HT-29 (cell line): ENCODE measurements around the gene CACNB4. TPM values are rescaled to one million over a fixed set of nuclear protein-coding genes. Genes with fewer than 3 reads are reported as not detected.
A peak's percentile ranks its signal among the peaks of the same experiment; 100 is the strongest.
"Not testable (repeated sequence)": the region's sequence is repeated elsewhere in the genome, so short reads cannot be mapped to it uniquely, and the experiment has no call there.

Experiments used
- DNase-seq: peaks from one replicate; pipeline ENCODE4 v3.0.0-alpha.2; 2015; ENCODE audit warnings: low spot score
- total RNA-seq: library from RNA; depleted of rRNA; stranded (reverse); fragments of >200 nt; shearing (Covaris generic); gene quantifications from 2 replicates; pipeline ENCODE4 v1.2.3, GENCODE V29; 2014

Gene CACNB4
- total RNA-seq, 1 experiment from 2014 or later: 0.13 TPM

GRCh38 chr2:151945186-151945585 is 153.7 kb downstream of the CACNB4 start:
- DNase-seq: no peak

GRCh38 chr2:151943461-151943860 is 155.4 kb downstream of the CACNB4 start:
- DNase-seq: no peak

- DNase-seq: not testable (repeated sequence)
Observed at GRCh38 chr2:151942540-151943205, 156.2 kb downstream of the CACNB4 start.

- DNase-seq: no peak
Observed at GRCh38 chr2:151937966-151938365, 160.9 kb downstream of the CACNB4 start.

- DNase-seq: no peak
Observed at GRCh38 chr2:151936626-151937025, 162.2 kb downstream of the CACNB4 start.

- no peak for DNase-seq
Observed at GRCh38 chr2:151933266-151933804, 165.5 kb downstream of the CACNB4 start.

GRCh38 chr2:151931756-151932155 is 167.1 kb downstream of the CACNB4 start:
- no peak for DNase-seq

GRCh38 chr2:151931030-151931611 is 167.7 kb downstream of the CACNB4 start:
- no peak for DNase-seq

GRCh38 chr2:151930042-151930441 is 168.8 kb downstream of the CACNB4 start:
- no peak for DNase-seq

GRCh38 chr2:151928380-151928779 is 170.5 kb downstream of the CACNB4 start:
- DNase-seq: no peak

- DNase-seq: no peak
Observed at GRCh38 chr2:151927501-151928221, 171.2 kb downstream of the CACNB4 start.

- DNase-seq: peak; percentile 39
Observed at GRCh38 chr2:151922845-151923666, 175.8 kb downstream of the CACNB4 start.

GRCh38 chr2:151919786-151920185 is 179.1 kb downstream of the CACNB4 start:
- no peak for DNase-seq

GRCh38 chr2:151918308-151918707 is 180.5 kb downstream of the CACNB4 start:
- no peak for DNase-seq

GRCh38 chr2:151916632-151917031 is 182.2 kb downstream of the CACNB4 start:
- no peak for DNase-seq

GRCh38 chr2:151915629-151916025 is 183.2 kb downstream of the CACNB4 start:
- DNase-seq: not testable (repeated sequence)

- DNase-seq: no peak
Observed at GRCh38 chr2:151914989-151915628, 183.7 kb downstream of the CACNB4 start.

GRCh38 chr2:151908204-151908882 is 190.5 kb downstream of the CACNB4 start:
- no peak for DNase-seq

GRCh38 chr2:151907286-151908203 is 191.3 kb downstream of the CACNB4 start:
- no peak for DNase-seq

GRCh38 chr2:151906633-151906998 is 192.2 kb downstream of the CACNB4 start:
- DNase-seq: no peak
